UCSD-AML1 (cell line): ENCODE results near the gene MTFR2.

ENCODE experiments used
- DNase-seq: peaks from one replicate; lab custom pipeline; 2025; ENCODE audit not compliant: unreplicated experiment; lab: John Stamatoyannopoulos, UW

The MTFR2 gene

DNA sequence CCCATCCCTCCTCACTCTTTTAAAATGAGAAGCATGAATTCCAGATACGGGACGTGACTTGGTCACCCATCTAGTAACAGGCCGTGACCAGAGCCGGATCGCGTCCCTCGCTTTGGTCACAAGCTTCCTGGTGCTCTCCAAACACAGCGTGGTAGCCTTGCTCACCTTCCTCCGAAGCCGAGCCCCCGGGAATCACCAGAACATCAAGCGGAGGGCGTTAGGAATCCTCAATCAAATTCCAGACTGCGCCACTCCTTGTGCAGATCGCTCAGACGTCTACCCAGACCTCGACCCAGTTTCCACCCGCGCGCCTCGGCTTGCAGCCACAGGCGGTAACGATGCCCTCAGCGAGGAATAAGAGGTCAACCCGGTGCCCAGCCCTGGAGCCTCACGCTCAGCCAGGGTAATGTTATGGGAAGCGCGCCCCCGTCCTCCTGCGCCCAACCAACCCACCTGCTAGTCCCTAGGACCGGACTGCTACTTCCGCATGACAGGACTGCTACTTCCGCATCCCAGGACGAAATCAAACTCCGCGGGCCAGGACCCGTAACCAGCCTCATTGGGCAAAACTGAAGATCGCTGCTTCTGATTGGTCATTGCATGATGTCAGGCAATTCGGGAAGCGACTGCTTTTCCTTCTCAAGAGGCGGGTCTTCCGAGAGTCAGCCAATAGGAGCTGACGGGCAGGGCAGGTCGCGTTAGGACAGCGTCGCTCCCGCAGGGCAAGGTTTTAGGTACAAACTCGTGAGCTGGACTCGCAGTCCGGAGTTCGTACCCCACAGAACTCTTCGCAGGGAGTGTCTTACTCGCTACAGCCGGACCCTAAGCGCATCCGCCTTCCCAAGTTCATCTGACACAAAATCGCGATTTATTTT lies at the start of gene MTFR2:
Gene MTFR2, minus strand, starts transcription at position 501 of the 875 bp plus-strand sequence. CDS start 1,212 bp downstream, outside the sequence.
- DNase-seq, result peak; percentile 93

DNA sequence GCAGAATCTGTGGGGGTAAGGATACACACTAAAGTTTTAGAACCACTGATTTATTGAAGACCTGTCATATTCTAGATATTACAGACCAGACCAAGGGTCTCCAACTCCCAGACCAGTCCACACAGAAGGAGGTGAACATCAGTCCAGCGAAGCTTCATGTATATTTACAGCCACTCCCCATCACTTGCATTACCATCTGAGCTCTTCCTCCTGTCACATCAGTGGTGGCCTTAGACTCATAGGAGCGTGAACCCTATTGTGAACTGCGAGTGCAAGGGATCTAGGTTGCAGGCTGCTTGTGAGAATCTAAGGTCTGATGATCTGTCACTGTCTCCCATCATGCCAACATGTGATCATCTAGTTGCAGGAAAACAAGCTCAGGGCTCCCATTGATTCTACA lies 44.5 kb upstream of the MTFR2 start:
- DNase-seq, result no peak

DNA sequence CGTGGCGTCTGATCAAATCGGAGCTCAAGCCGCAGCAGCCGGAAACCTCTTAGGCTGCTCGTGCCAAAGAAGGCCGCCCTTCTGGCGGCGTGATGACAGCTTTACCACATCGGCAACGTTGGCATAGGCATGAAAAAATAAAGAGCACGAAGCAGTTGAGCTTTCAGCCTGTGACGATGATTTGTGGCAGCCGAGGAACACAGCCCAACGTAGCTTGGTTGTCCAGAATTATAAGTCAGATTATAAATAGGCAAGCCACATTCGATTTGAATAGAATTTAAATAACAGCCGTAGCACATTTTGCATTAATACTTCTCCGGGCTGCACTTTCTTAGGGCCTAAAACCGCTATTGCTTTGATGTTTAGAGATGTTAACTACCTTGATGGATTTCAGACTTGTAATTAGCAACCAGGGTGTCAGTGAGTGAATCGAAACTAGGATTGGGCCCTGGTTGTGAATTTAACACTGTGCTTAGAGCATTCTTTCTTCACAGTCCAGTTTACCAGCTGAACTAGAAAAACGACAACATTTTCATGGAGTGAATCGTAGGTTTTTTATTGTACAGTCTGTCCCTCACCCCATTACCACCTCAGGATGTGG lies 40.4 kb upstream of the MTFR2 start:
- peak; percentile 78 for DNase-seq

DNA sequence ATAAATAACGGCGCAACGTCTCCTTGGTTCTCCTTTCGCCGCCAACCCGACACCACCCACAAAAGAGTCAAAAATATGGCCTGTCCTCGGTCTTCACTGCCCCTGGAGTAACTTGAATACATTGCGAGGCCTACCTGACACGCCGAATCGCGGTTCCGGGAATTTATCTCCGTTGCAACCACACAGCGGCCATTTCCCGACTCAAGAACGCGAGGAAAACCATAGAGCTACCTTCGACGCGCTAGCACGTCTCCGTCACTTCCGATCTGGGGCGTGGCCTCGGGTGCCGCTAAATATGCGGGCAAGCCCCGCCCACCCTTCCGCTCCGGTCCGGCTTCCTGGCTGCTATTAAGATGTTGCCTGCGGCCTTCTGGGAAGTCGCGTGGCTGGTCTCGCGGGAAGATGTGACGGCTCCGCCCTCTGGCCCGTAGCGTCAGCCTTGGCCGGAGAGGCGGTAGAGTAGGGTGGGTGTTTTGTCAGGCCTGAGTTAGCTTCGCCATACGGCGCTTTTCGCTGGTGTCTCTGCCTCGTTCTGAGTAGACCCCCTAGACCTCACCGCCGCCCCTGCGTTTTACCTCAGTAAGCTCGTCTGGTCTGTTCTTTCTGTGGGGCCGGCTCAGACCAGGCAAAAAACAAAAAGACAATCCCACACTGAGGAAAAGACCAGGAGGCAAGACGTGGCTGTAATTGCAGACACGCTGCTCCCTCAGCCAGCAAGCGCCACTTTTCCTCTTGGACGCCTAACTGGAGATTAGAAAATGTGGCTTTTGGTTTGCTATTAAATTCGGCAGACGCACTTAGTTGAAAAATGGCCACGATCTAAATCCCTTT lies 39.7 kb upstream of the MTFR2 start, which contains the start of gene BCLAF1:
Gene BCLAF1, minus strand, starts transcription at position 268 of the 831 bp plus-strand sequence. CDS start 9,980 bp downstream, outside the sequence.
- peak; percentile 100 for DNase-seq

DNA sequence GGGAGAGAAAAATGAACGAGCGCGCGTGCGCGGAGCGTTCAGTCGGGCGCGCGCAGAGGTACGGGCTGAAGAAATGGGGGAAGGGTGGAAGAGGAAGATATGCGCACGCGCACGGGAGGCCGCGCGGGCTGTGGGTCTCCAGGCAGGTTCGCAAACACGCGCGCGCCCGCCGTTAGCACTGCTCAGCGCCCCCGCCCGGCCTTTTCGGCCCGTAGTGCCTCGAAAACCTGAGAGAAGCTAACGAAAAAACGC lies 39.1 kb upstream of the MTFR2 start:
- DNase-seq, result peak; percentile 90

DNA sequence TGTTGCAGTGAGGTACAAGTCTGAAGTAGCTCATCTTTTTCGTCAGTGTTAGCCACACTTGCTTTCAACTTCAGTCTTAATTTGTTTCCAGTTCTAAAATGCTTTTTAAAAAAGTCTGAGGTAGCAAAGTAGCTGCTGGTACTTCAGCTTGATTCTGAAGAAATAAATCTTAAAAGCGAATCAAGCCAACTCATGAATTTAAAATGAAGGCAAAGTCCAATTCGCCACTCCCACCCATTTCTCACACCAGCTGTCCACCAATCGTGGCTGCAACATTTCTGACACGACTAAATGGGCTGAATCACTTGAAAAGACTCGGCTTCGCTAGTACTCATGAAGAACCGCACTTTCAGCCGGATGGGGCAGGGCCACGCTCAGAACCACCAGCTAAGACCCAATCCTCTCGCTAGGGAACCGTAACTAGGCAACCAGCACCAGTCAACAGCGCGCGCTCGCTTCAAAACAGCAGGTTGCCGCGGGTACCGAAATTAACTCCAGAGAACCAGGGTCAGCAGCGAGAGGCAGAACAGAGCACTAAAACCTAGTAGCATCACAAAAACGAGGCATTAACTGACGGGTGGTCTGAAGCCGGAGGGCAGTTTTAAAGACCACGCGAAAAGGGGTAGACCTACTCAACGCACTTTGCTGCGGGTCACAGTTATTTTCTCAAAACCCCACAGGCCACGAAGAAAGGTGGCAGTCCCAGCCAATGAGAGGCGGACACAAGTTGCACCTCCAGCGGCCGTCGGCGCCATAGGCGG lies 38.6 kb upstream of the MTFR2 start:
- DNase-seq, result peak; percentile 64

DNA sequence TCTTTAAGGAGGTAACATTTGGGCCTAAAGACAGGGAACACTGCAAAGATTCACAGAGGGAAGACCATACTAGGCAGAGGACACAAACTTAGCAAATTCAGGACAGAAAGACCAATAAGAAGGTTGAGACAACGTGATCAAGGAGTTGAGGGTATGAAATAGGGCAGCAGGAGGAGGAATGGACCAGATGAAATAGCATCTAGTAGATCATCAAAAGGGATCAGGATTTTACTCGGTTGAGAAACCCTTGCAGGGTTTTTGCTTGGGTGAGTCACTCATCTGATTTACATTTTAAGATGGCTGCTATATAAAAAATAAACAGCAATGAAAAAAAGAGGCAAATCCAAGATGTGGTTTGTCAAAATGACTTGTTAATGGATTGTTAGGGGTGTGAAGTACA lies 34.8 kb upstream of the MTFR2 start:
- DNase-seq, result no peak

DNA sequence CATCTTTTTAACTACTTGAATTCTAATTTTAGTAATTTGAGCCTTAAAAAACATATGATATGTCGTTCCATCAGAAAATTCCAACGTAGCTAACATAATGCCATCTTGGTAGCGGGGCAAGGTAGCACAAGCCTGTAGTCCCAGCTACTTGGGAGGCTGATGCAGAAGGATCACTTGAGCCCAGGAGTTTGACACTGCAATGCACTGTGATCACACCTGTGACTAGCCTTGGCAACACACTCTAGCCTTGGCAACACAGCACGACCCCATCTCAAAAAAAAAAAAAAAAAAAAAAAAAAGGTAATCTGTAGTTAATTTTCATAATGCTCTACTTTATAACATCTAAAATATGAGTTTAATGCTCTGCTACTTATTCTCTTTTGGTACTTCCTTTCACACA lies 32.8 kb upstream of the MTFR2 start:
- no peak for DNase-seq

DNA sequence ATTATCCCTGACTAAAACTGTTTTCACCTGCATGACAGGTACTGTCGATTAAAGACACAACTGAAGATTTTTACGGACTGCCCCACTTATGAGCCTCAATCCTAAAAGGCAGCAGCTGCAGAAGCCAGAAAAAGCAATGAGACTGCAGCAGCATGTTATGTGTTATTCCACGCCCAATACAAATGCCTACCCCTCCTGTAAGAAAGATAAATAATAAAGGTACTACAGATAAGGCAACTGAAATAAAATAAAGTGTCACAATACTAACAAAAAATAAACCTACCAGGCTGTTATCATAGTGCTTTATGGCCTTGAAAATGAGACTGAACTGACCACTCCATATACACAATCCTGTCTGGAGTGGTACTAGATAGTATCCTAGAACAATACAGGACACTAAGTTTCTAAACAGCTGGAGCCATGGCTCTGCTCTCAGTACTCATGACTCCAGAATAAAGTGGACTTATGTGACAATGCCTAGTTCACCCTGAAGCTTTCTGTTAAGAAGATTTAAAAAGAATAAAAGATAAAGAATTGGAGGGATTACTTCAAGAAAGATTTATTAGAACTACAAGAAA lies 30.0 kb upstream of the MTFR2 start:
- no peak for DNase-seq

DNA sequence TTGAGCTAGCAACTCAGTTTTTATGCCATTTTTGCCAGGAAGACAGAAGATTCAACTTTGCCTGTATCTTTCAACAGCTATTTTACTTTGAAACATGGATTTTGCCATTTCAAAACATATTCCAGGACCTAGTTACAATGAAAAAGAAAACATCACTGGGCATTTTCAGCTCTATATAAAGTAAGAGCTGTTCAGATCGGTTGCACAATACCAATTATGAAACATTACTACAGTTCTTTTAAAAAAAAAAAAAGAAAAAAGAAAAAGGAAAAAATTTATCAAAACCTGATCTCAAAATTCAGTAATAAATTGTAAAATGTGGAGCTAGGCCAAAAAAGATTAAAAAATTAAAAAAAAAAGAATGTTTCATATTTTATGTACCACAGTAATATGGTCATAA lies 24.0 kb upstream of the MTFR2 start:
- DNase-seq, result no peak

DNA sequence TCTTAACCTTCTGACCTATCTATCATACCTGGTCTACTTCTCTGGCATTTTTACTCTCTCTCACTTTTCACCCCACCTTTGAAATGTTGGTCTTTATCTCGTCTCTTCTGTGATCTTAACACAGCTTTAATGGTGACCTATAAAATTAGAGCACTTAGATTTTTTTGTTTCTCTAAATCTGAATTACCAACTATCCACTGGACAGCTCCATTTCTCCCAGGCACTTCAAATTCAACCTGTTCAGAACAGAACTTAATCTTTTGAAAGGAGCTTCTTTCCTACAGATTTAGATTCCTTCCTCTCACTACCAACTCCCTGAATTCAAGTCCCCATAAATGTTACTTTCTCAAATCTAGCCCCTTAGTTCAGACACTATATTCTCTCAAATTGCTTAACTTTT lies 15.0 kb upstream of the MTFR2 start:
- no peak for DNase-seq

DNA sequence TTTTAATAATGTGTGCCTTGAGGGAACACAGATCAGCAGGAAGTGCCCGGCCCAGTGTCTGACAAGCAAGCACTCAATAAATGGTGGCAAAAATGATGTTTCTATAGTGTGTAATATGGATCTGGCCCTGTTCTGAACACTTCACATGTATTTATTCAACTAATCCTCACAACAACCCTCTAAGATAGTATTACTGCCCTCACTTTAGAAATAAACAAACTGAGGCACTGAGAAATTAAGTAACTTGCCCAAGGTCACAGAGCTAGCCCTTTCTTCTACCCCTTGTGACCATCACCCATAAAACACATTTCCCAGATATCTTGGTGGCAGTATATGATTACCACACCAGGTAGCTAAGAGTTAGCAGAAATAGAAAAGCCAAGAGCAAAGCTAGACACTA lies 12.8 kb upstream of the MTFR2 start:
- DNase-seq, result no peak

DNA sequence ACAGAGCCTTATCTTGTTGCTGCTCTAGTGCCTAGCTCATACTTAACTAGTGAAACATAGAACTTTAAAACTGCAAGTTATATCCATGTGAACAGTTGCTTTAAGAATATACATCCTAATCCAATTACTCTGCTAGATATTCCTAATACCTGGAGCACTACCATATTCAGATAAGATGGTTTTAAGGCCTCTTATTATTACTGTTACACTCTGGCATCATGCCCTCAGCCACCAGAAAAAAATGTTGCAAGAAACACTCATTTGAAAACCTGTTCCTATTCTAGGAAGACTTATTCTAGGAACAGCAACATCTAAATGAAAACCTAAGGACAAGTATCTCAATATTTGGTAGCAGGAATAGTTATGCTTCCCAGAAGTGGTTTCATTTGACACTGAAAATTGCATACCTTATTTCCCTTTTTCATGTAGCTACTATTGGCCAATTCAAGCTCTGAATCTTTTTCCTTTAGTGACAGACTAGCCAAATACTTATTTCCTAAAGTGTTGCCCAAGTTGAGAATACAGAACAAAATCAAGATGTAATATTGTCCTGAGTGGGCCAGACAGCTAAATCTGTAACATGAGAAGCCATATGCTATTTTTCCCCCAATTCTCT lies 4.8 kb upstream of the MTFR2 start:
- DNase-seq, result no peak

DNA sequence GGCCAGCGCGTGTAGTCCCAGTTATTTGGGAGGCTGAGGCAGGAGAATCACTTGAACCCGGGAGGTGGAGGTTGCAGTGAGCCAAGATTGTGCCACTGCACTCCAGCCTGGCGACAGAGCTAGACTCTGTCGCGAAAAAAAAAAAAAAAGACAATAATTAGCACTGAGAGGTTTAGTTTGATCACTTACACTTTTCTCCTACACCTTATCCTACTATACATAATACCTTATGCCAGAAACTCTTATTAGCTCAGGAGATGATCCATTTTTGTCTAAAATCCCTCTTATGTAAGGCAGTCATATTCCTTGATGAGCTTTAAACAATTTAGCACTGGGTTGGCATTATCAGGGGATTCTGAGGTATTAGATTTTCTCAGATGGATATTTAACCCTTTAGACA lies 3.6 kb upstream of the MTFR2 start:
- DNase-seq, result no peak

DNA sequence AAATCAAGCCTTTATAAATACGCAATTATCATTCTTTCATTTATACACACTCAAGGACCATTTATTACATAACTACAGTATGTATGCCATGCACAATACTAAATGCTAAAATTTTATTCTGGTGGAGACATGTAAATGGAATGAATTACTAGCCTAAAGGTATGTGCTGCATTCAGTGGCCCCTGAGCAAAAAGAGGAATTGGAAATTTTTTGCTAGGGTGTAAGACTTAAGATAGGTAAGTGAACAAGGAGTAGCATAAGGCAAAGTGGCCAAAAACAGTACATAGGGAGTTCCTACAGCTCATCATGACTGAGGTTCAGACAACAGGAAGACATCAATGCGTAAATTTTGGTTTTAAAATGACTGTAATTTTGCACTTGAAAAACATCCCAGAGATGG lies 2.3 kb upstream of the MTFR2 start:
- no peak for DNase-seq

DNA sequence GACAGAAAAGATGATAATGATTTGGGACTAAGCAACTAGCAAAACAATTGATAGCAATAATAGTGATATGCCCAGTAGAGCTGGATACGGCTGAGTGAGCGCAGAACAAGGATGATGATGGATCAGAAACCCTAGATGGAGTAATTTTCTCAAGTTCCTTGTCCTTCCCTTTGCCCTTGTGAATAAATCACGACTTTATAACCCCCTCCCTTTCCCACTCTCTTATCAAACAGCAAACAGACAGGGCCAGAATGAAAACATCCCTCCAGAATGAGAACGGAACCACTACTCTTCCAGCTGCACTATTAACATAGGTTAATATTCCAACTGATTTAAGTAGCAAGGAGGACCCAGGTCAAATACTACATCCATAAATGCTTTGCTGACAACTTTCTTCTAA lies 1.3 kb upstream of the MTFR2 start:
- DNase-seq, result no peak

DNA sequence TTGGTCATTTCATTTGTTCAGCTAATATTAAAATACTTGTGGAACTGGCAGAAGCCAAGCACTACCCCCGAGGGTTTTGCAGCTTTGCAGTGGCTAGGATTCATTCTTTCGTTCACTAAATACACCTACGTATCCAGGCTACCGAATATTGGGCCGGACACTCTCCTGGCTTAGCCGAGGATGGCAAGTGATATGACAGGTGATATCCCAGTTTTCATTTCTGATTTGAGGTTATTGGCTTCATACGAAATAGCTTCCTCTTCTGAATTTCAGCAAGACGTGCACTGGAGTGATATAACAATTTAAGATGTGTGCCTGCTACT lies 536 bp upstream of the MTFR2 start:
- DNase-seq, result no peak

DNA sequence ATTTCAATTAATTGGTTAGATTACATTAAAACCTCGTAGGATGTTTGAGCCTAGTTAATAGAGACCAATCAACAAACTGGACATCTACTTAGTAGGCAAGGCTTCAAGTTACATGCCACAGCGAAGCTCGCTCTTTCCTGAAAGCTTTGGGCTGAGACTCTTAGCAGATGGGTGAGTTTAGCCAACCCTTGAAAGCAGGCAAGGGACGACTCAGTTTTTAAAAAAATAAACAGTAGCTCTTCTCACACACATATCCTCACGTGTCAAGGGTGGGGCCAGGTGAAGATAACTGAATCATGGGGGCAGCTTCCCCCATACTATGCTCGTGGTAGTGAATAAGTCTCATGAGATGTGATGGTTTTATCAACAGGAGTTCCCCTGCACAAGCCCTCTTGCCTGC lies 775 bp downstream of the MTFR2 start:
- DNase-seq, result no peak

DNA sequence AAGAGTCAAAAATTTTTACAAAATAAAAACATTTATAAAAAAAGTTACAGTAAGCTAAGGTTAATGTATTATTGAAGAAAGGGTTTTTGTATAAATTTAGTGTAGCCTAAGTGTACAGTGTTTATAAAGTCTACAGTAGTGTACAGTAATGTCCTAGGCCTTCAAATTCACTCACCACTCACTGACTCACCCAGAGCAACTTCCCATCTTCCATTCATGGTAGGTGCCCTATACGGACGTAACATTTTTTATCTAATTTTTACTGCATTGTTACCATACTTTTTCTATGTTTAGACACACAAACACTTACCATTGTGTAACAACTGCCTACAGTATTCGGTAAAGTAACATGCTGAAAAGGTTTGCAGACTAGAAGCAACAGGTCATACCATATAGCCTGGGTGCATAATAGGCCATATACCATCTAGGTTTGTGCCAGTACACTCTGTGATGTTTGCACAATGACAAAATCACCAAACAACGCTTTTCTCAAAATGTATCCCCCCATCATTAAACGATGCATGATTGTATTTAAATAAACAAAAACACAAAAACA lies 6.0 kb downstream of the MTFR2 start:
- no peak for DNase-seq
